Central memory CD4-positive, alpha-beta T cell (primary cell): ENCODE measurements around the gene CHST3.
"Not testable (repeated sequence)": the region's sequence is repeated elsewhere in the genome, so short reads cannot be mapped to it uniquely, and the experiment has no call there.

ENCODE experiments used
- DNase-seq: peaks from one replicate; pipeline ENCODE4 v3.0.0; 2022

CHST3 gene

DNA sequence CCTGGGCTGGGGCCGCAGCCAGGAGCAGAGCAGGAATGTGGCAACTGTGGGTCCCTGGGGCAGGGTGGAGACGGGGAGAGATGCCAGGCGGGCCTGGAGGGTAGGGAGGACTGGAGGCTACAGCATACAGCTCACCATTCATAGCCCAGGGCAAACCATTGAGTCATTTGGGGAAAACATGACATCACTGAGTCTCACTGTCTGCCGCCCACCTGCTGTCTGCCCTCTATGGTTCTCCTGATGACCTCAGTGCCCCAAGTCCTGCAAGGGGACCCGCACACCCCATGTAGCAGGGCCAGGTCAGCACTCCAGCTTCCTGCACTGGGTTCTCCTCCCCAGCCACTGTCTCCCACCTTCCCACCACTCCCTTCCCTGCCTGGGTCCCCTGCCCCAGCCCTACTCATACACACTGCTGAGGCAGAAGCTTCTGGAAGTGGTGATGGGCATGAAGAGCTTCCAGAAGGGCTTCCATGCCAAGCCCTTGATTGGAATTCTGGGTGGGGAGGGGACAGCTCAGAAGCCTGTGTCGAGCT, 10.4 kb downstream of the CHST3 start:
- DNase-seq = no peak

- DNase-seq = no peak
These were observed 11.1 kb downstream of the CHST3 start for GRCh38 chr10:71975087-71975870.

DNA sequence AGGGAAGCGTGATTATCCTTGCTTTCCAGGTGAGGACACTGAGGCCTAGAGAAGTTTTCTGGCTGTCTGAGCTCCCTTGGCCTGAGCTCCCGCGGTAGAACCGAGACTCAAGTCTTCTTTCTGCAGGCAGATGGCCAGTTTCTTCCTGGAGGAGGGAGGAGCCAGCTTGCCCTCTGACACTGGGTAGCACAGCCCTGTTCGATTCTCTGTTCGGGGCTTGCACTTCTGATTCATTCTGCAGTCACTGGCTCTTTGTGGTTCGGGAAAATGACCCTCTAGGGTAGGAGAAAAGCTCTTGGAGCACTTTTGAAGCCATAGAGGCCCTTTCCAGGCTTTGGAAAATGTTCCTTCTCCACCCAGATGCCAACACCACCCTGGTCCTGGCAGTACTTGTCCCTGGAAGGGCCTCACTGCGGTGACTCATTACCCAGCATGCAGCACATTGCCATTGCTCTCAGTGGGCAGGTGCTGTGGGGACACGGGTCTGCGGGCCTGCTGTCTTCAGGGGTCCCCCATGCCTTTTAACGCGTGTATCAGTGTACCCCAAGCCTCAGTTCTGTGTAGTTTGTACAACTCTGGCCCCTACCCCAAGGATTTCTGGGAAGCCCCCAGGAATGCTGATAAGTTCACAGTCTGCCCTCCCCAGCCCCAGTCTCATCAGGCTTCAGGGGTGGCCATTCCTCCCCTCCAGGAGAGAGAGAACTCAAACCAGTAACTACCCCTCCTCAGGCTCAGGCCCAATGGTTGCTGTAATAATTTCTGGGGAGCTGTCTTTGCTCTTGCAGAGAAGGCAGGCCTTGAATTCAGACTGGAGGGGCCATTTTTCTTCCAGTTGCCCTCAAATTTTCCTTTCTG, 11.9 kb downstream of the CHST3 start:
- DNase-seq = no peak

DNA sequence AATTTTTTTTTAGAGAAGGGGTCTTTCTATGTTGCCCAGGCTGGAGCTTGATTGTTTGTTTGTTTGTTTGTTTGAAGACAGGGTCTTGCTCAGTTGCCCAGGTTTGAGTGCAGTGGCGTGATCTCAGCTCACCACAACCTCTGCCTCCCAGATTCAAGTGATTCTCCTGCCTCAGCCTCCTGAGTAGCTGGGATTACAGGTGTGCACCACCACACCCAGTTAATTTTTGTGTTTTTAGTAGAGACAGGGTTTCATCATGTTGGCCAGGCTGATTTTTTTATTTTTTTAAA, 13.4 kb downstream of the CHST3 start:
- DNase-seq = not testable (repeated sequence)

DNA sequence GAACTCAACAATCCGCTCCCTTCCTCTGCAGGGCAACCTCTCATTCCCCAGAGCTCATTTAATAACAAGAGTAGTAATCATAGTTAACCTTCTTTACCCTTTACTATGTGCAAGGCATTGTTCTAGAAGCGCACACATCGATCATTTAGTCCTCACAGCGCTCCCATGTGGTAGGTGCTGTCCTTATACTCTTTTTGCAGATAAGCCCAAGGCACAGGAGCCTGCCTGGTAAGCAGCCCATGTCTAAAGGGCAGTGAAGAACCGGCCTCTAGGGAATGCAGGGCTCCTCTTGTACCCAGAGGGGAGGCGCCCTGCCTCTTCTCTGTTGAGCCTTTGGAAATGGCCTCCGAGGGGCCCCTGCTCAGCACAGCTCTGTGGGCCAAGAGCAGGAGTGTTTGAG, 14.3 kb downstream of the CHST3 start:
- no peak for DNase-seq

DNA sequence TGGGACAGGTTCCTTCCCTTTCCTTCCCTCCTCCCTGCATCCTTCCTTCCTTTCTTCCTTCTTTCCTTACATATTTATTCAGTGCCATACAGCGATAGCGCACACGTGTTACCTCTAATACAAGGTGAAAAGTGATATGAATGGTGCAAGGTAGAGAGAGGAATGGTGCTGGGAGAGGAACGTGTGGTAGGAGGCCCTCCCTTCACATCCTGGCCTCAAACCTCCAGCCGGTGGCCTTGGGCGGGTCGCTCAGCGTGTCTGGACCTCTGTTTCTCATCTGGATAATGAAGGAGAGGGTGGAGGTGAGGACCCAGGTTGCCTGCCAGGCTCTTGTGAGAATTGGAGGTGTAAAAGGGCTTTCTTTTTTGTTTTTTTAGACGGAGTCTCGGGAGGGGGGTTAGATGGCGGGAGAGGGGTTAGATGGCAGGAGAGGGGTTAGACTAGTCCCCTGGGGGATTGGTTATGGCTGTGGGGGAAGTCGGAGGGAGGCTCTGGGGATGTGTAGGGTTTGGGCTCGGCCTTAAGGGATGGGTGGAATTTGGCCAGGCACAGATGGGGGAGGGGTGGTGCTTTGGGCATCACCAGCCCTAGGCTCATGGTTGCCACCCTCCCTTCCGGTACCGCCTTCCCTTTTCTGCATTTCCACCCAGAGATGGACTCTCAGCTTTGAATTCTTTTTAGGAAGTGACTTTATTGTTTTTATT, 14.9 kb downstream of the CHST3 start:
- no peak for DNase-seq

- no peak for DNase-seq
These were observed 15.5 kb downstream of the CHST3 start for GRCh38 chr10:71979692-71980062.

DNA sequence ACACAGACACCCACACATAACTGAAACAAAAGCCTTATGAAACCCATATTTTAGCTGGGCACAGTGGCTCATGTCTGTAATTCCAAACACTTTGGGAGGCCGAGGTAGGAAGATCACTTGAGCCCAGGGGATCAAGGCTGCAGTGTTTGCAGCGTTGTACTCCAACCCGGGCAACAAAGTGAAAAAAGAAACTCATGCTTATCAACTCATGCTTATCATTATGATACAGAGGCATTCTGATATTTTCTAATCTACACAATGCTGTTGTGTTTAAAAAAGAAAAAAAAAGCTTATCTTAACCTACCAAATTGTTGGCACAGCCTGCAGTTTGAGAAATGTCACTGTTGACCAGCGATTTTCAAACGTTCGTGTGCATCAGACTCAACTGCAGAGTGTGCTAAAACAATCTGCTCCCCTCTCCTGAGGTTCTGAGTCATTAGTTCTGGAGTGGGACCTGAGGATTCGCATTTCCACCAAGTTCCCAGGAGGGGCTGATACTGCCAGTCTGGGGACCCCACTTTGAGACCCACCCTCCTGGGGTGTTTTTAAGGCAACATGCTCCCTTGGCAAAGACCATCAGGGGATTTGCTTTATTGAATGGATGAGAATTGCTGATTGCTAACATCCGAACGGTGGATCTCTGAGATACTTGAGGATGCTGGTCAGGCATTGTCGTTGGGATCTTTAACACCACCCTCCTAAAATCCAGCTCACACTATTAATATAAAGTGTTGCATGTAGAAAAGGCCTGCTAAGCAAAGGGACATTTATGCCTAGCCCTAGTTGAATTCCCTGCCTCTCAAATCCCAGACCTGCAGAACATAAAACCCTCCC, 16.2 kb downstream of the CHST3 start:
- no peak for DNase-seq

DNA sequence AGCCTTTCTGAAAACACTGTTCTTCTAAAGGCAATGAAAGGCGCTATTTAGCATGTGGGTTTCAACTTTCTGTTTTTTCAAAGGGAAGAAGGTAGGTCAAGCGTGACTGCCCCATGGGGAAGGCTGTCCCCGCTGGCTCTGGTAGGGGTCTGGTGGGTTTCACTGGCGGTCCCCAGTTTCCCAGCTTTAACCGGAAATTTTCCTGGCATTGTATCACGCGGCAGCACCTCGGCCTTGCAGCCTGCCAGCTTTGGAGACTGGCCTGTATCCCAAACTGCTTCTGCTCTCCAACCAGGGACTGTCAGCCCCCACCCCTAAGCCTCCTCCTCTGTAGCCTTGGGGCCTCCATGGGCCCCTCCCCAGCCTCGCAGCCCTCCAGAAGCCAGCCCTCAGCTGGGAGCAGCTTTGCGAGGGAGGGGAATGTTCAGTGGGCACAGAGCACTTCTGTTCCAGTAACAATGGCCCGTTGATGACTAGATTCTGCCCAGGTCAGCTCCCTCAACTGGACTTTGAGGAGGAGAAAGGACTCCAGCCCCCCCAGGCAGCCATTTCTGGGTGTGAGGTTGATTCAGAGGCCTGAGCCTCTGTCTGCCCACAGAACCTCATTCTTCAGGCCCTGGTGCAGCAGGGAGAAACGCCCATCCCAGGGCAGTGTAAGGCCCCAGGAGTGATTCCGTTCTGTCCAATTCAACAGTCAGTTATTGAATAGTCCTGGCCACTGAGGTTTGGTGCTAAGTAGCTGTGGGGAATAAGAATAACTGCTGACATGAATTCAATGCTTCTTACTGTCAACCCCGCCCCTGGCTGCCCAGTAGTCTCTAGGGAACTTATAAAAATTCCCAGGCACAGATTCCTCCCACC, 17.1 kb downstream of the CHST3 start:
- DNase-seq = no peak

DNA sequence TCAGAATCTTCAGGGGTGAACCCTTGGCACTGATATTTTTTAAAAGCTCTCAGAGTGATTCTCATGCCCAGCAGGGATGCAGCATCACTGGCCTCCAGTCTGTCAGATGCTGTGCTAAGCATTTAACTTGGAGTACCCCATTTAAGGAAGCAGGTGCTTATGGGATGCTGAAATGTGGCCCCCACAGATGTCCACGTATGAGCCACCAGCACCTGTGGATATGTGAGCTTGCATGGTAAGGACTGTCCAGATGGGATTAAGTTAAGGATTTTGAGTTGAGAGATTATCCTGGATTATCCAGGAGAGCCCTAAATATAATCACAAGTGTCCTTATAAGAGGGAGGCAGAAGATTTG, 17.7 kb downstream of the CHST3 start:
- no peak for DNase-seq

- DNase-seq = no peak
These were observed 18.3 kb downstream of the CHST3 start for GRCh38 chr10:71982269-71983178.

DNA sequence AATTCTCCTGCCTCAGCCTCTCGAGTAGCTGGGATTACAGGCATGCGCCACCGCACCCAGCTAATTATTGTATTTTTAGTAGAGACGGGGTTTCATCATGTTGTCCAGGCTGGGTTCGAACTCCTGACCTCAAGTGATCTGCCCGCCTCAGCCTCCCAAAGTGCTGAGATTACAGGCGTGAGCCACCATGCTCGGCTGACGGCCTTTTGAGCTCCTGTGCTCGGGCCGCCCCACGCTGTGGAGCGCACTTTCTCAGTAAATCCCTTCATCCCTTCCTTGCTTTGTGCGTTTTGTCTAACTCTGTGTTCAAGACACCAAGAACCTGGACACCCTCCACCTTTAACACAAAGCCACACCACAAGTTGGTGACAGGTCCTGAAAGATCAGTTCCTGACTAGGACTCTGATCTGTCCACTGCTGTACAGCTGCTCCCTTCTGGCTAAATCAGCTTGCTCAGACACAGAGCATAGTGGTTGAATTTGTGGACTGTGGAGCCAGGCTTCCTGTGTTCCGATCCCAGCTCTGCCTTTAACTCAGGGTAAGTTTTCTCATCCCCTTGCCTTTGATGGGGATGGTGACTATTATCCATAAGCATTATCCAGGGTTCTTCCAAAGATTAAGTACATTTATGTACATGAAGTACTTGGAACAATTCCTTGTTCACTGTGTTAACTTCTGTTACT, 20.1 kb downstream of the CHST3 start:
- no peak for DNase-seq

DNA sequence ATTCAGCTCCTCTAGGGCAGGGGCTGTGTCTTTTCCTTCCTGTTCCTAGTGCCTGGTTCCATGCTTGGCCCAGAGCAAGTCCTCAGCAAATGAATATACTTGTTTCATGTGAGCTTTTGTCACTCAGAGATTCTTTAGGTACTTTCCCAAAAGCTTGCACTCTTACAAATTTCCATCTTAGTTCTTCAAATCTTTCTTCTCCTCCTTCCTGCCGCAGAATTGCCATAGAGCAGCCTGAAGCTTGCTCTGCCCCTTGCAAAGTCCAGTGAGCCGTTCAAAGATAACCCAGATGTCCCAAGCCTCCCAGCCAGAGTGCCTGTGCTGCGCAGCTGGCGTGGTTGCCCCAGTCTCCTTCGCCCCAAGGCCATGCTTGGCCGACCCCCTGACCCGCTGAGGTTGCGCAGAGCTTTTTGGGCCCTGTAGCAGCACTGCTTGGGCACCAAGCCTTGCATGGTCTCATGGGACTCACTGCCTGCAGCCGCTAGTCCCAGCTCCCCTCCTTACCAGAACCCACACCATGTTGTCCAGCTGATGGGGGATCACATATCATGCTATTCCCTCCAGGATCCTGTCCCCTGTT, 20.7 kb downstream of the CHST3 start:
- DNase-seq = no peak

DNA sequence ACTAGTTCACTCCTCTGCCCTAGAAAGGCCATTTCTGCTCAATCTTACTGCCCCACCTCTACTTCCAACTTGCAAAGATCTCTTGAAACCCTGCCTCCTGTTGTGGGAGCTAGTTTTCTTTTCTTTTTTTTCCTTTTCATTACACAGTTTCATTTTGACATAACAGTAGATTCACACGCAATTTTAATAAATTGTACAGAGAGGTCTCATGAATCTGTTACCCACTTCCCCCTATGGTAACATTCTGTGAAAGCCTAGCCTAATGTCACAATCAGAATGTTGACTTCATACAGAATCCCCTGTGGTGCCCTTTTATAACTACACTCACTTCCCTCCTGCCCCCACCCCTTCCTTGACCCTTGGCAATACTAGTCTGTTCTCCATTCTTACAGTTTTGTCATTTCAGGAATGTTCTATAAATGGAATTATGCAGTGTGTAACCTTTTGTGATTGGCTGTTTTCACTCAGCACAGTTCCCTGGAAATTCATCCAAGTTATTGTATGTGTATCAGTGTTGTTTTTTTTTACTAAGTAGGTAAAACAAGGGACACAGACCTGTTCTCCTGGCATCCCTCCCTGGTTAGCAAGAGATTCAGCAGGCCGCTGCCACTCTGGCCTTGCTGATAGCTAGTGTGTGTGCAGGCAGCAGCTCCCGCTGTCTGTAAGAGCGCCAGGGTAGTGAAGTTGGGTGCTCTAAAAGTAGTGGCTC, 21.5 kb downstream of the CHST3 start:
- no peak for DNase-seq

DNA sequence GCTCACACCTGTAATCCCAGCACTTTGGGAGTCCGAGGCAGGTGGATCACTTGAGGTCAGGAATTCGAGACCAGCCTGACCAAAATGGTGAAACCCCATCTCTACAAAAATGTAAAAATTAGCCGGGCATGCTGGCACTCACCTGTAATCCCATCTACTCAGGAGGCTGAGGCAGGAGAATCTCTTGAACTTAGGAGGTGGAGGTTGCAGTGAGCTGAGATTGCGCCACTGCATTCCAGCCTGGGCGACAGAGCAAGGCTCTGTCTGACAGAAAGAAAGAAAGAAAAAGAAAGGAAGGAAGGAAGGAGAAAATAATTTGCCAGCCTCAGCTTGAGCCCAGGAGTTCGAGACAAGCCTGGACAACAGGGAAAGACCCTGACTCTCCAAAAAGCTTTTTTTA, 24.7 kb downstream of the CHST3 start:
- not testable (repeated sequence) for DNase-seq

DNA sequence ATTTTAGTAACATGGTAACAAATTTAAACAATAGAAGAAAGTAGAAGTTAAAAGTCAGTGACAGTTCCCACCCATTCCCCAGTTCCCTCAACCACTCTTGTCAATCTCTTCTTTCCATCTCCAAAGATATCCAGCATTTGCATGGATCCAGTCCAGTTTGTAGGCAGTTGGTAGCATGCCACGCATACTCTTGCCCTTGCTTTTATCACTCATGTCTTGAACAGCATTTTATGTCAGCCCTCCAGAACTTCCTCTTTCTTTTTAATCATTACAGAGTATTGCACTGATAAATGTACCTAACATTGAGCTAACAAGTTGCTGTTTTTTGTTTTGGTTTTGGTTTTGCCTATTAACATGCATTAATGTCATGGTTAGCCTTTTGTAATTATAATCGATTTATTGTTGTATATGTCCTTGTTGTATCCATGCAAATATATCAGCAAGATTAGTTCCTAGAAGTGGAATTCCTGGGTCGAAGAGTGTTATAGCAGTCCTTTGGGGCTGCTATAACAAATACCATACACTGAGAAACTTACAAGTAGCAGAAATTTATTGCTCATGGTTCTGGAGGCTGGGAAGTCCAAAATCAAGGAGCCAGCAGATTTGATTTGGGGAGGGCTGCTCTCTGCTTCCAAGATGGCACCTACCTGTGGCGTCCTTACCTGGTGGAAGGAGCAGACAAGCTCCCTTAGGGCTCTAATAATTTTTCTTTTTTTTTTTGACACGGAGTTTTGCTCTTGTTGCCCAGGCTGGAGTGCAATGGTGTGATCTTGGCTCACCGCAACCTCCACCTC, 25.7 kb downstream of the CHST3 start:
- DNase-seq = no peak

GRCh38 chr10:71990706-71991269, 26.6 kb downstream of the CHST3 start:
- DNase-seq = no peak

DNA sequence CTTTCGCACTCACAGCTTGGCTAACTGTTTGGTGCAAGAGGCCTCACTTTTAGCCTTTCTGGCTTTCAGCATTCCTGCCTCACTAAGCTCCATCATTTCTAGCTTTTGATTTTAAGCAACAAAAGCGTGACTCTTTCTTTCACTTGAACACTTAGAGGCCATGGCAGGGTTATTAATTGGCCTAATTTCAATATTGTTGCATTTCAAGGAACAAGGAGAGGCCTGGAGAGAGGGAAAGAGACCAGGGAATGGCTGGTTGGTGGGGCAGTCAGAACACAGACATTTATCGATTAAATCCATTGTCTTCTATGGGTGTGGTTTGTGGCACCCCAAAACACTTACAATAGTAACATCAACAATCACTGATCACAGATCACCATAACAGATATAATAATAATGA, 31.3 kb downstream of the CHST3 start:
- no peak for DNase-seq
